IPS-15b (cell line): ENCODE results near the gene GNAO1.
A peak's percentile ranks its signal among the peaks of the same experiment; 100 is the strongest.

ENCODE experiments used
- H3K27me3 ChIP-seq: one replicate; pipeline ENCODE4 v1.6.1; 2013; ENCODE audit warnings: low read length; ENCODE audit not compliant: control insufficient read depth, insufficient read depth
- H3K36me3 ChIP-seq: one replicate; pipeline ENCODE4 v1.6.1; 2013; ENCODE audit warnings: low read length; ENCODE audit not compliant: control insufficient read depth, insufficient read depth
- H3K4me1 ChIP-seq: one replicate; pipeline ENCODE4 v1.6.1; 2013; ENCODE audit warnings: mild to moderate bottlenecking, low read length; ENCODE audit not compliant: control insufficient read depth, insufficient read depth
- H3K4me3 ChIP-seq: one replicate; pipeline ENCODE4 v1.5.1; 2013; ENCODE audit warnings: low read depth, low read length
- H3K9ac ChIP-seq: one replicate; pipeline ENCODE4 v1.6.1; 2013; ENCODE audit warnings: low read depth, mild to moderate bottlenecking, low read length
- H3K9me3 ChIP-seq: one replicate; pipeline ENCODE4 v1.6.1; 2013; ENCODE audit warnings: mild to moderate bottlenecking, low read length; ENCODE audit not compliant: control insufficient read depth, insufficient read depth

Gene GNAO1

DNA sequence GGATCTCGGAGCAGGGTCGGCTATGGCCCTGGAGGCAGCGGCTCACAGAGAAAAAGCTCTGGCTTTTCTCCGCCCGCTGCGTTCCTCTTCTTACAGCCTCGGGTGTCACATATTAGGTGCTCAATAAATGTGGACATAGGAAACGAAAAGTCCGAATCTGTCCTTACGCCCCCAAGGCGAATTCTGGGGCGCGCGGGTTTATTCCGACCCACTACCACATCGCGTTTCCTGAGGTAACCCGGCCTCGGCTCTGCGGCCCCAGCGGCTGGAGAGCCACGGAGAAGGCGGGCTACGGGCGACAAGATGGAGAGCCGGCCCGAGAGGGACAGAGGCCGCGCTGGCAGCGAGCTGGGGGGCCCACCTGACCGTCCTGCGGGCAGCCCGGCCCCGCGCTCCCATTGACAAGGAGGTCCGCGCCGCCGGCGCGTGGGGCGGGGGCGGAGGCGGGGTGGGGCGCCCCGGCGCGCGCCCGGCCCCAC is 573 bp upstream of the GNAO1 start:
- no peaks in the 10 kb centered on the region for H3K36me3 ChIP-seq
- no peaks in the 10 kb centered on the region for H3K9me3 ChIP-seq
- peaks cover 7% of the 10 kb centered on the region for H3K4me1 ChIP-seq
- H3K27me3 ChIP-seq: peaks cover 44% of the 10 kb centered on the region
- no peak overlapping the region for H3K9ac ChIP-seq
- peak overlapping the region; percentile 65 for H3K4me3 ChIP-seq

DNA sequence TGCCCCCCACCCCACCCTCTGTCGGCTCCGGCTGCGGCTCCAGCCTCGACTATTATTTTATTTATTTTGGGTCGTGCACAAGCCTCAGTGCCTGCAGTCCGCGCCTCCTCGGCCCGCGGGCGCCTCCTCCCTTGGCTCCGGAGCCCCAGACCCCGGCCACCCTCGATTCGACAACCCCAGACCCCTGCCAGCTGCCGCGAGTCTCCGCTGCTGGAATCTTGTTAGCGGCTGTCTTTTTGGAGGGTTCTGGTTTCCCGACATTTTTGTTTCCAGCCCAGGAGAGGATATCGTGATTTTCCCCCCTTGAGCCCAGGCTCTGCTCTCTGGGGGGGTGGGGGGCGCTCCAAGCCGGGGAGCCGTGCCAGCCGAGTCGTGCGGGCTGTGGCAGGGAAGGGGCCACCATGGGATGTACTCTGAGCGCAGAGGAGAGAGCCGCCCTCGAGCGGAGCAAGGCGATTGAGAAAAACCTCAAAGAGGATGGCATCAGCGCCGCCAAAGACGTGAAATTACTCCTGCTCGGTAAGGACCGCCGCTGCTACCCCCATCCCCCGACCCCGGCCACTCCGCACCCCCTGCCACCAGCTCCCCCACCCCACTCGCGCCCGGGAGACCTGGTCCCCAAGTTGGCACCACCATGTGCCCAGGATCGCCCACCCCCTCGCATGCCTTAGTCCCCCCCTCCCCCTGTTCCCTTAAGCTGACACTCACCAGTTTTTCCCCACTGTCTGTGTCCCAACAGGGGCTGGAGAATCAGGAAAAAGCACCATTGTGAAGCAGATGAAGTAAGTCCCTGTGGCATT is 746 bp downstream of the GNAO1 start:
- Histone ChIP-seq H3K4me1 (peaks cover 14% of the 10 kb centered on the region), H3K4me3 (peak overlapping the region; percentile 58), H3K27me3 (peaks cover 44% of the 10 kb centered on the region), H3K9ac (no peak overlapping the region), H3K9me3 (no peaks in the 10 kb centered on the region), H3K36me3 (no peaks in the 10 kb centered on the region)

DNA sequence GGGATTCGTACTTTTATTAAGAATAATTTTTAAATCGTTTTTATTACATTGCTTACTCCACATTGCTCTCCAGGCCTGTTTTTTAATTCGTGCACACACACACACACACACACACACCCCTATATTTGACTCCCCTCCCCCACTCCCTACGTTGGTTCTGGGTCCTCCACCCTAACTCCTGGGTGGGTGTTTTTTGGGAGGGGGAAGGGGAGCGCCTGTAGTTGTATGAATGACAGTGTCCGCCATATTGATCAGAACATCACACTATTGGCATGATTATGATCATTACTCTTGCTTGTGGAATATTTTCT is 1.3 kb downstream of the GNAO1 start:
- Histone ChIP-seq H3K9me3 (no peaks in the 10 kb centered on the region), H3K27me3 (peaks cover 44% of the 10 kb centered on the region), H3K4me3 (peak overlapping the region; percentile 58), H3K9ac (no peak overlapping the region), H3K36me3 (no peaks in the 10 kb centered on the region), H3K4me1 (peaks cover 19% of the 10 kb centered on the region)

DNA sequence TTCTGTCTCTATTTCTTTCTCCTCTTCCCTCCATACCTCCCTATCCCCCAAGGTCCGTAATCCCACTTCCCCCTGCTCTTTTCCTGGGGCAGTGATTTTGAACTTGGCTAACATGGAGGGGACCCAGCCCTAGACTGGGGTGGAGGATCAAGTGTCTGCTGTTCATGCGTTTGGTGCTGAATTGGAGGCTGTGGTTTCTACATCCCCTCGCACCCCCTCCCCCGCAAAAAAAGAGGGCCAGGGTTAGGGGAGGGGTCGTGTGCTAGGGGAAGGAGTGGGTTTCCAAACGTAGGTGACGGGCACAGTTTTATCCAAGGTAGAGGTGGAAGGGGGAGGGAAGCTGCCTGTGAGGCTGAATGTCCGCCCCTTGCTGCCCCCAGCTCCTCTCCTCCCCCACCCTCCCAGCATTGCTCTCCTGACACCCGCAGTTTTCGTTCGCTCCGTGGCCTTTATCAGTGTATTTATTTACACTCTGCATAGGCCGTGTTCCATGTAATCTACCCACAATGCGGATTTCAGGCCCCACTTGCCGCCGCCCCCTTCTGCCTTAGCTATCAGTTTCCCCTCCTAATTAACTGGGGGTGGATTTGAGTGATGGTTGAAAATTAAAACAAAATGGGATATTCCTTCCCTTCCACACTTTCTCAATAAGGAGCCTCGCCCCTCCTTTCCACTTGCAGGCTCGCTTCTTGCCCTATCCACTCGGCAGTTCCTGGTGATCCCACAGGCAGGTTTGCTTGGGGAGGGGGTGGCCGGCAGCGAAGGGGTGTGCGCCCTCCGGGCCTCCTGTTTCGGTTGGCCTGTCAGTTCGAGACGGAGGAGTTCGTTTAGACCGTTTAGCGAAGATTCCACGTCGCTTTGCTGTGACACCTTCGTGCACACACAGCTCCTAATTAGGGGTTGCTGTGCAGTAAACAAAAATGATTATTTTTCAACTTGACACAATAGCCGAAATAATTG is 2.0 kb downstream of the GNAO1 start:
- Histone ChIP-seq H3K27me3 (peaks cover 39% of the 10 kb centered on the region), H3K9me3 (no peaks in the 10 kb centered on the region), H3K9ac (no peak overlapping the region), H3K4me3 (peak overlapping the region; percentile 58), H3K4me1 (peaks cover 24% of the 10 kb centered on the region), H3K36me3 (no peaks in the 10 kb centered on the region)

- Histone ChIP-seq H3K4me3 (peak overlapping the region; percentile 50), H3K9ac (no peak overlapping the region), H3K27me3 (peaks cover 30% of the 10 kb centered on the region), H3K9me3 (no peaks in the 10 kb centered on the region), H3K36me3 (no peaks in the 10 kb centered on the region), H3K4me1 (peaks cover 24% of the 10 kb centered on the region)
Observed at GRCh38 chr16:56193951-56194726, 2.9 kb downstream of the GNAO1 start.

GRCh38 chr16:56195151-56195550 is 3.9 kb downstream of the GNAO1 start:
- Histone ChIP-seq H3K27me3 (peaks cover 20% of the 10 kb centered on the region), H3K4me3 (no peak overlapping the region), H3K4me1 (peaks cover 22% of the 10 kb centered on the region), H3K9ac (no peak overlapping the region), H3K9me3 (no peaks in the 10 kb centered on the region), H3K36me3 (no peaks in the 10 kb centered on the region)

DNA sequence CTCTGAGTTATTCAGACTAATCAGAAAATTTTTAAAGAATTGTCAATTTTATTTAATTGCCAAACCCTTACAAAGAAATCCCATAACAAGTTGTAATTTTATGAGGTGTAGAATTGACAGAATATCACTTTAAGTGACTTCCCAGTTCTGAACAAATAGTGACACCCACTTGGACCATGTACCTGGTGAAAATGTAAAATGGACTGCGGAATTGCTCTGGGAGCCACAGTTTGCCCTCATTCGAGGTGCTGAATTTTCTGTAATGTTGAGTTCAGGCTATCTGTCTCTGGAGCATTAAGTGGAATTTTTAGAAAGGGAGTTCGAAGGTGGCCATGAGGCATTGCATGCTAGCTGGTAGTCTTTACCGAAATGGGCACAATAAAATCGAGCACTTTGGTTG is 5.1 kb downstream of the GNAO1 start:
- Histone ChIP-seq H3K9me3 (no peaks in the 10 kb centered on the region), H3K4me3 (no peak overlapping the region), H3K4me1 (peaks cover 22% of the 10 kb centered on the region), H3K27me3 (peaks cover 17% of the 10 kb centered on the region), H3K36me3 (no peaks in the 10 kb centered on the region), H3K9ac (no peak overlapping the region)

- Histone ChIP-seq H3K4me3 (peak overlapping the region; percentile 23), H3K4me1 (peaks cover 22% of the 10 kb centered on the region), H3K27me3 (peaks cover 16% of the 10 kb centered on the region), H3K9me3 (no peaks in the 10 kb centered on the region), H3K36me3 (no peaks in the 10 kb centered on the region), H3K9ac (no peak overlapping the region)
Observed at GRCh38 chr16:56197192-56197992, 6.1 kb downstream of the GNAO1 start.

DNA sequence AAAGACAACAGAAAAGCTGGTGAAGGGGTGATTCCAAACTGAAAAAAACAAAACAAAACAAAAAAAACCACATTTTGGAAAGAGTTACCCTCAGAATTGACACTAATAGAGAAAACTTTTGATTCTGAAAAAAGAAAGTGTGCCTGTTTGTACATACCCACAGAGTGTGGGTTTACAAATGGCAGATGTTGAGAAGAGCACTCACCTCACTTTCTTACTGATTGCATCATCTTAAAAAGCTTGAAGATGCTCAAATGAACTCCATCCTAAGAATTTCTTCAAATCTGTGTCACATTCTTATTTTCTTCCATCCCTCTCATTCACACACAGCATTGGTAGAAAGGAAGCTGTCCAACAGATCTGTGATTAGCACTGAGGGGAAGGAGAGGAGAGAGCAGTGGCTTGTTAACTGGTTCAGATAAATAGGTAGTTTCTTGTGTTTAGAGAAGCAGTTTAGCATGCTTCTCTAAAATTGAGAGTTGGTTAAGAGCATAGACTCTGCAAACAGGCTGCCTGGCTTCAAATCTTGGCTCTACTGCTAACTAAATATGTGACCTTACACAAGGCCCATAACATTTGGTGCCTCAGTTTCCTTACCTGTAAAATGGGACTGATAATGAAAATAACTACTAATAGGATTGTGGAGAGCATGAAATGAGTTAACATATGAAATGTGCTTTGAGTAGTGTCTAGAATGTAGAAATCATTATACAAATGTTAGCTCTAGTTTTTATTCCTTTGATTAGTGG is 6.9 kb downstream of the GNAO1 start:
- peaks cover 8% of the 10 kb centered on the region for H3K27me3 ChIP-seq
- no peak overlapping the region for H3K9ac ChIP-seq
- no peaks in the 10 kb centered on the region for H3K36me3 ChIP-seq
- no peaks in the 10 kb centered on the region for H3K9me3 ChIP-seq
- no peak overlapping the region for H3K4me3 ChIP-seq
- peaks cover 19% of the 10 kb centered on the region for H3K4me1 ChIP-seq

DNA sequence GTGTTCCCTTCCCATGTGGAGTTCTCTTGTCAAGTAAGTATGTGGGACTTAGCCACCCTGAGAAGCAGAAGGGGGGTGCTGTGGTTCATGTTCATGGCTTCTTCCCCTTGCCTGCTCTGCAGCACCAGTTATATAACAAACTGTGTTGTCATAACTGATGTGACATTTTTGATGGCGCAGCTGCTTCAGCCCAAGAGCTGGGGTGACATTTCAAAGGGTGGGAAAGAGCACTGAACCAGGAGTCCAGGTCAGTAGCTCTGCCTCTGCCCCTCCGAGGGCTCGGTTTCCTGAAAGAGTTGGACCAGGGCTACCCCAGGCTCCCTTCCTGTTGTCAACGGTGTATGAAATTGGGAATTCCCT is 7.4 kb downstream of the GNAO1 start:
- no peaks in the 10 kb centered on the region for H3K36me3 ChIP-seq
- H3K9ac ChIP-seq: no peak overlapping the region

More for the DNA sequence above, 7.4 kb downstream of the GNAO1 start:
- no peaks in the 10 kb centered on the region for H3K9me3 ChIP-seq
- no peak overlapping the region for H3K4me3 ChIP-seq
- H3K27me3 ChIP-seq: peaks cover 3% of the 10 kb centered on the region
- peaks cover 18% of the 10 kb centered on the region for H3K4me1 ChIP-seq
